H1 (cell line): ENCODE measurements around the gene TSNAXIP1.

Experiments
- HDAC6 ChIP-seq: IDR thresholded peaks from one replicate; pipeline ENCODE4 v1.7.1; 2012; ENCODE audit warnings: low read depth, mild to moderate bottlenecking, inconsistent platforms, low read length, moderate library complexity
- POLR2A ChIP-seq, 2 experiments: IDR thresholded peaks; 1 replicate in 1 of 2; 2 replicates in 1 of 2; pipeline ENCODE4 v1.6.1; 2011; ENCODE audit warnings: low read depth in 2 of 2, low read length in 2 of 2, mild to moderate bottlenecking in 2 of 2; ENCODE audit errors: control extremely low read depth in 1 of 2
- TAF1 ChIP-seq: IDR thresholded peaks from 2 replicates; pipeline ENCODE4 v1.6.1; 2011; ENCODE audit warnings: mild to moderate bottlenecking, low read depth, low read length
- TF ChIP-seq, protein P1 (sequence below), 3 experiments: IDR thresholded peaks; 1 replicate in 2 of 3; 2 replicates in 1 of 3; pipeline versions ENCODE4 v1.5.1 to v1.6.1; 2011; ENCODE audit warnings: low read length in 3 of 3, mild to moderate bottlenecking in 3 of 3, inconsistent platforms in 2 of 3, low read depth in 1 of 3, moderate library complexity in 1 of 3; ENCODE audit not compliant: insufficient read depth in 1 of 3; ENCODE audit errors: control extremely low read depth in 1 of 3

DNA sequence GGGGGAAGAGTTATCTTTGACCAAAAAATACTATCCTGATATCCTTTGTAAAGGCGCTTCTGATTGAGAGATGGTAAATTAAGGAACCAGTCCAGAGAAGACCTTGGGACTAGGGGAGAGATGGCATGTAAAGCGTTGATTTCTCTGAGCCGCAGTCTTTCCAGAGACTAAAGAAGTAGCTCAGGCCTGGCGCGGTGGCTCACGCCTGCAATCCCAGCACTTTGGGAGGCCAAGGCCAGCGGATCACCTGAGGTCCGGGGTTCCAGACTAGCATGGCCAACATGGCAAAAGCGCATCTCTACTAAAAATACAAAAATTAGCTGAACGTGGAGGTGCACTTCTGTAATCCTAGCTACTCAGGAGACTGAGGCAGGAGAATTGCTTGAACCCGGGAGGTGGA is 41.4 kb downstream of the TSNAXIP1 start:
- TF ChIP-seq POLR2A (IDR thresholded peaks at IDR 0.05; ENCODE audit: control extremely low read depth in 1 of 2, low read depth in 2 of 2, low read length in 2 of 2) (no peak), TAF1 (no peak), HDAC6 (no peak)
- TF ChIP-seq, protein P1, sequence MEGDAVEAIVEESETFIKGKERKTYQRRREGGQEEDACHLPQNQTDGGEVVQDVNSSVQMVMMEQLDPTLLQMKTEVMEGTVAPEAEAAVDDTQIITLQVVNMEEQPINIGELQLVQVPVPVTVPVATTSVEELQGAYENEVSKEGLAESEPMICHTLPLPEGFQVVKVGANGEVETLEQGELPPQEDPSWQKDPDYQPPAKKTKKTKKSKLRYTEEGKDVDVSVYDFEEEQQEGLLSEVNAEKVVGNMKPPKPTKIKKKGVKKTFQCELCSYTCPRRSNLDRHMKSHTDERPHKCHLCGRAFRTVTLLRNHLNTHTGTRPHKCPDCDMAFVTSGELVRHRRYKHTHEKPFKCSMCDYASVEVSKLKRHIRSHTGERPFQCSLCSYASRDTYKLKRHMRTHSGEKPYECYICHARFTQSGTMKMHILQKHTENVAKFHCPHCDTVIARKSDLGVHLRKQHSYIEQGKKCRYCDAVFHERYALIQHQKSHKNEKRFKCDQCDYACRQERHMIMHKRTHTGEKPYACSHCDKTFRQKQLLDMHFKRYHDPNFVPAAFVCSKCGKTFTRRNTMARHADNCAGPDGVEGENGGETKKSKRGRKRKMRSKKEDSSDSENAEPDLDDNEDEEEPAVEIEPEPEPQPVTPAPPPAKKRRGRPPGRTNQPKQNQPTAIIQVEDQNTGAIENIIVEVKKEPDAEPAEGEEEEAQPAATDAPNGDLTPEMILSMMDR (IDR thresholded peaks at IDR 0.05; ENCODE audit: control extremely low read depth in 1 of 3, insufficient read depth in 1 of 3, low read depth in 1 of 3, low read length in 3 of 3), result no peak
